ENCODE measurements around the gene SLC19A1. TPM values are rescaled to one million over a fixed set of nuclear protein-coding genes. Genes with fewer than 3 reads are reported as not detected.
"Not testable (repeated sequence)": the region's sequence is repeated elsewhere in the genome, so short reads cannot be mapped to it uniquely, and the experiment has no call there.

Gene SLC19A1
- total RNA-seq, 1 donor from 2014 or later, result 4.5 TPM

DNA sequence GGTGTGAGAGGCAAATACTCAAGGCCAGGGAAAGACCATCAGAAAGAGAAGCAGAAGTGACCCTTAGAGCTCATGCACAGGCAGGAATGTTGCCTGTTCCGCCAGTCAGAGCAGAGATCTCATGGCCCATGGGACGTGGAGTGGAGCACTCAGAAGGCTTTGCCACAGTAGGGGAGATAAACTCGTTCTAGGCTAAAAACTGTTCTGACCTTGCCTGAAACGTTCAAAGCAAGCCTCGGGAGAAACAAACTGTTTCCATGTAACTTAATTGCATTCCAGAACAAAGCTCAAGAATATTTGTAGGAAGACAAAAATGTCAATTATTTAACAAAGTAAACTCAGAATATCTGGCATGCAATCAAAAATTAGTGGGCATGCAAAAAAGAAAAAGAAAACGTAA lies 20.7 kb upstream of the SLC19A1 start:
- Histone ChIP-seq H3K36me3 (ENCODE audit: control insufficient read depth, insufficient read depth, low read length) (no peaks in the 10 kb centered on the region), H3K27me3 (ENCODE audit: control insufficient read depth, insufficient read depth, low read length) (peaks cover 12% of the 10 kb centered on the region), H3K4me3 (ENCODE audit: low read depth, low read length) (no peak overlapping the region)
- no peak for FAIRE-seq
- TF ChIP-seq, protein P1, sequence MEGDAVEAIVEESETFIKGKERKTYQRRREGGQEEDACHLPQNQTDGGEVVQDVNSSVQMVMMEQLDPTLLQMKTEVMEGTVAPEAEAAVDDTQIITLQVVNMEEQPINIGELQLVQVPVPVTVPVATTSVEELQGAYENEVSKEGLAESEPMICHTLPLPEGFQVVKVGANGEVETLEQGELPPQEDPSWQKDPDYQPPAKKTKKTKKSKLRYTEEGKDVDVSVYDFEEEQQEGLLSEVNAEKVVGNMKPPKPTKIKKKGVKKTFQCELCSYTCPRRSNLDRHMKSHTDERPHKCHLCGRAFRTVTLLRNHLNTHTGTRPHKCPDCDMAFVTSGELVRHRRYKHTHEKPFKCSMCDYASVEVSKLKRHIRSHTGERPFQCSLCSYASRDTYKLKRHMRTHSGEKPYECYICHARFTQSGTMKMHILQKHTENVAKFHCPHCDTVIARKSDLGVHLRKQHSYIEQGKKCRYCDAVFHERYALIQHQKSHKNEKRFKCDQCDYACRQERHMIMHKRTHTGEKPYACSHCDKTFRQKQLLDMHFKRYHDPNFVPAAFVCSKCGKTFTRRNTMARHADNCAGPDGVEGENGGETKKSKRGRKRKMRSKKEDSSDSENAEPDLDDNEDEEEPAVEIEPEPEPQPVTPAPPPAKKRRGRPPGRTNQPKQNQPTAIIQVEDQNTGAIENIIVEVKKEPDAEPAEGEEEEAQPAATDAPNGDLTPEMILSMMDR (IDR thresholded peaks at IDR 0.05; ENCODE audit: insufficient read depth, low read length, severe bottlenecking), result no peak
- DNase-seq (ENCODE audit: low read depth), result no peak

DNA sequence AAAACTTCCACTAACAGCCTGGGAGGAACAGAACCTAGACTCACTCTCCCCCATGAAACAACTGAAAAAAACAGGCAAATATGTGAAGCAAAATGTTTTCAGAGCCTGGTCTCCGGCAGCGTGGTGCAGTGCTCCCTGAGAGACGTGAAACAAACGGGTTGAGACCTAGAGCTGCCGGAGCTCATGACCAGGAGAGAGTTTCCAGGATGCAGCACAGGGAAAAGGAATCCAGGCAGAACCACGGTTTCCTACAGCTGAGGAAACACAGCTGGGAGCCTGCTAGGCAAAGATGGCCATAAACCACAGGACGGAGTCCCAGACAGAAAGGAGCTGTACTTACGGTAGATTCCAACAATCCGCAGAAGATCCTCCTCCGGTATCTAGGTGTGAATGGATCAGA lies 20.2 kb upstream of the SLC19A1 start:
- Histone ChIP-seq H3K36me3 (ENCODE audit: control insufficient read depth, insufficient read depth, low read length) (no peaks in the 10 kb centered on the region), H3K4me3 (ENCODE audit: low read depth, low read length) (no peak overlapping the region), H3K27me3 (ENCODE audit: control insufficient read depth, insufficient read depth, low read length) (peaks cover 12% of the 10 kb centered on the region)
- DNase-seq (ENCODE audit: low read depth) (no peak), FAIRE-seq (no peak)
- TF ChIP-seq, protein P1 (IDR thresholded peaks at IDR 0.05; ENCODE audit: insufficient read depth, low read length, severe bottlenecking), result no peak

DNA sequence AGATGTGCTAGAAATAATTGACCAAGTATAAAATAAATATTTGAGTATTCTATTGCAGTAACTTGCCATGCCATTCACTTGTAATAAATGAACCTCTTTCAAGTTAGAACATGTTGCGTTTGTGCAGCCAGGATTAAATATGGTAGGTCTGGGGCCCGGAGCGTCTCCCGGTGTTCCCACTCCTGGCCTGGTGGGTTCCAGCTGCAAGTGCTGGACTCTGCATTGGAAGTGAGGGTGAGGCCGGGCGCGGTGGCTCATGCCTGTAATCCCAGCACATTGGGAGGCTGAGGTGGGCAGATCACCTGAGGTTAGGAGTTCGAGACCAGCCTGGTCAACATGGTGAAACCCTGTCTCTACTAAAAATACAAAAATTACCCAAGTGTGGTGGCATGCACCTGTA lies 19.0 kb upstream of the SLC19A1 start:
- peaks cover 12% of the 10 kb centered on the region for H3K27me3 ChIP-seq (ENCODE audit: control insufficient read depth, insufficient read depth, low read length)
- H3K36me3 ChIP-seq (ENCODE audit: control insufficient read depth, insufficient read depth, low read length); DNase-seq (ENCODE audit: low read depth); FAIRE-seq; H3K4me3 ChIP-seq (ENCODE audit: low read depth, low read length): not testable (repeated sequence)

DNA sequence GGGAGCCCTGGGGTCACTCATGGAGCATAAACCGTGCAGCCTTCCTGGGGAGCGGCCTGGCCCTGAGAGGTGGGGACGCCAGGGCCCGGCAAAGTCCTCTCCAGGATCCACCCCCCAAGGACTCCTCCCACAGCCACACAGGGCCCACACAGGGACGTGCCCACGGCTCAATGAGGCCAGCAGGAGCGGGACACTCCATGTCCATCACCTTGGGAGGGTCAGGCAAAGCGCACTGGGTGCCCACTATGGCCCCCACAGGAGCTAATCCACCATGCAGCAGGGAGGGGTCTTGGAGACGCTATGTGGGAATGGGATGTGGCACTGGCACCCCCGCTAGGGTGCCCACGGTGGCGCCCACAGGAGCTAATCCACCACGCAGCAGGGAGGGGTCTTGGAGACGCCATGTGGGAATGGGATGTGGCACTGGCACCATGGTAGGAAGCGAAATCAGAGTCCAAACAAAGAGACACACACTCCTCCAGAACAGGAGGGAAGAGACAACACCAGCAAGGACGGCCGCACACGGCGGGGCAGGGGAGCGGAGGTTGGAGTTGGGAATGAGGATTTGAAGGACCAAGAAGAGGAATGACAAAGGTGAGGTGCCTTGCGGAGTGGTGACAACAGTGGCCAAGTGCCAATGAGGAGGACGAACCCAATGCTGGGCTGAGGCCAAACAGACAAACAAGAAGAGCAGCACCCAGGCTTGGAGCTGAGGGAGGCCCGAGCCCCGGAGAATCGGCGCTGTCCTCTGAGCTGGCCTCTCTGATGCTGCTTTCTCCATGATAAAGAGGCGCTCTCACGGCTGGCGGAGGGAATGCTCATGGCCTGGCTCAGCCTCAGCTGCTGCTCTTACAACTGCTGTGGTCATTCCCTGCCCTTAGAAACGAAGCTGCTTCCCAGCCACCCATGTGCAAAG lies 18.1 kb upstream of the SLC19A1 start:
- TF ChIP-seq, protein P1 (IDR thresholded peaks at IDR 0.05; ENCODE audit: insufficient read depth, low read length, severe bottlenecking), result no peak
- FAIRE-seq, result no peak
- no peak for DNase-seq (ENCODE audit: low read depth)
- Histone ChIP-seq H3K27me3 (ENCODE audit: control insufficient read depth, insufficient read depth, low read length) (peaks cover 12% of the 10 kb centered on the region), H3K4me3 (ENCODE audit: low read depth, low read length) (no peak overlapping the region), H3K36me3 (ENCODE audit: control insufficient read depth, insufficient read depth, low read length) (no peaks in the 10 kb centered on the region)

DNA sequence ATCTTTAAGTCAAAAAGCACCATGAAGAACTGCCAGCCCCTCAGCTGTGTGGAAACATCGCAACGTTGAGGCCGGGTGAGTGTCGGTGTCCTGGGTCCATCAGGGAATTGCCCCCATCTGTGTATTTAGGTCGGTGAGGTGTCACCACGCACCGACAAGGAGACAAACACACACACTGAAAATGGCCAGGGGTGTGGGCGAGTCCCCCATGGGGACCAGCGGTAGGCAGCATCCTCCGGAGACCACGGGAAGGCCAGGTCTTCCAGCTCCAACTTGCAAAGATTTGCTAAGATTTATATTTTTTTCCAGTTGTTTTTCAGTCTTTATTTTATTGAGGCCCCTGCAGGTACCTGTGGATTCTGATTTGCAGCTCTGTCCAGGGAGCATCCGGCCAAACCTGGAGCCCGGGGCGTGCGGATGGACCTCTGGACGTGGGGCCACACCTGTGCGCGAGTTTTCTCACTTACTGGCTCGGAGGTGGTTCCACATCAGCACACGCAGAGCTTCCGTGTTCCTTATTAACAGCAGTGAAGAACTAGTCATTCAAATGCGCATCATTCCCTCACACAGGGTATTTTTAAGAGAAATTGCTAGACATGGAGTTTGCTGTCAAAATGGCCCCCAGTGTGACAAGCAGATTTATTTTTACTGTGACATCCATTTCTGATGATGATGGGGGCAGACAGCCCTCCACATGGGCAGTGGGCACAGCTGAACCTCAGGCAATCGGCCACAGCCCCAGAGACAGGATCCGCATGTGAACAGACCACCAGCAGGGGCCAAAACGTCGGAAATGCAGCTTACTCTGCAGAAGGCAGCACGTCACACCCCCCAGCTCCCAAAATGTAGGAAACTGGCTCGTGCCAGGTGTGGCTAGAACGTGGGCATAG lies 17.2 kb upstream of the SLC19A1 start:
- no peak for FAIRE-seq

More for the DNA sequence above, 17.2 kb upstream of the SLC19A1 start:
- TF ChIP-seq, protein P1 (IDR thresholded peaks at IDR 0.05; ENCODE audit: insufficient read depth, low read length, severe bottlenecking), result no peak
- Histone ChIP-seq H3K27me3 (ENCODE audit: control insufficient read depth, insufficient read depth, low read length) (peaks cover 12% of the 10 kb centered on the region), H3K4me3 (ENCODE audit: low read depth, low read length) (no peak overlapping the region), H3K36me3 (ENCODE audit: control insufficient read depth, insufficient read depth, low read length) (no peaks in the 10 kb centered on the region)
- no peak for DNase-seq (ENCODE audit: low read depth)

Measured in bronchial epithelial cell (primary cell).